Small intestine (tissue), 7 donors: ENCODE results near the gene PHACTR3. TPM values are rescaled to one million over a fixed set of nuclear protein-coding genes. Genes with fewer than 3 reads are reported as not detected.
"Not testable (repeated sequence)": the region's sequence is repeated elsewhere in the genome, so short reads cannot be mapped to it uniquely, and the experiment has no call there.

Experiments
- DNase-seq, 2 donors: peaks; one replicate each; pipeline versions ENCODE4 v3.0.0 to v3.0.0-alpha.2; 2013
- FAIRE-seq: peaks from 2 replicates; lab custom pipeline; 2012; peaks lifted over from hg19 to GRCh38; lab: Jason Lieb, UNC
- H3K27ac ChIP-seq, 3 donors: one replicate each; pipeline ENCODE4 v1.5.1; 2013; ENCODE audit warnings: low read length in 2 of 3, mild to moderate bottlenecking in 2 of 3, control low read depth in 1 of 3, inconsistent platforms in 1 of 3, low read depth in 1 of 3, moderate library complexity in 1 of 3
- H3K27me3 ChIP-seq, 3 donors: one replicate each; pipeline ENCODE4 v1.6.1; 2013; ENCODE audit warnings: low read length in 3 of 3, inconsistent platforms in 1 of 3; ENCODE audit not compliant: control insufficient read depth in 3 of 3, insufficient read depth in 3 of 3
- H3K36me3 ChIP-seq, 3 donors: one replicate each; pipeline ENCODE4 v1.6.1; 2013; ENCODE audit warnings: low read length in 3 of 3, inconsistent platforms in 1 of 3, low read depth in 1 of 3, mild to moderate bottlenecking in 1 of 3, moderate library complexity in 1 of 3; ENCODE audit not compliant: control insufficient read depth in 3 of 3, insufficient read depth in 2 of 3
- H3K4me1 ChIP-seq, 3 donors: one replicate each; pipeline ENCODE4 v1.6.1; 2013; ENCODE audit warnings: low read length in 2 of 3, inconsistent platforms in 1 of 3, low read depth in 1 of 3, mild to moderate bottlenecking in 1 of 3, moderate library complexity in 1 of 3; ENCODE audit not compliant: control insufficient read depth in 3 of 3, insufficient read depth in 2 of 3
- H3K4me3 ChIP-seq, 3 donors: one replicate each; pipeline ENCODE4 v1.5.1; 2013; ENCODE audit warnings: low read length in 3 of 3, control low read depth in 1 of 3, inconsistent platforms in 1 of 3, low read depth in 1 of 3, mild to moderate bottlenecking in 1 of 3, moderate library complexity in 1 of 3
- H3K9me3 ChIP-seq, 2 donors: one replicate each; pipeline ENCODE4 v1.6.1; 2013; ENCODE audit warnings: low read depth in 1 of 2, low read length in 1 of 2; ENCODE audit not compliant: control insufficient read depth in 2 of 2, insufficient read depth in 1 of 2
- WGBS, 3 donors: extraction: QIAGEN DNeasy Blood & Tissue Kit; methylation state at CpG; one replicate each; pipeline ENCODE4 v1.1.7; 2013; 5-methylcytosine and 5-hydroxymethylcytosine counted together
- polyA plus RNA-seq, 4 donors: library from polyadenylated mRNA; stranded (reverse) in 3 of 4; unstranded in 1 of 4; fragments of 200-250 nt in 3 of 4; fragments of 120-200 nt in 1 of 4; gene quantifications; one replicate each; pipeline versions ENCODE4 v1.2.1 to v1.2.3, GENCODE V29; 2013
- donor health status: healthy with polysubstance abuse.
- donor health status: control.
- donor health status: control.
- donor health status: Bipolar disorder and iron deficiency.
- donor health status: healthy.

The PHACTR3 gene
- polyA plus RNA-seq, 4 donors = 1.9 to 7.1 (median 4.9) TPM

DNA sequence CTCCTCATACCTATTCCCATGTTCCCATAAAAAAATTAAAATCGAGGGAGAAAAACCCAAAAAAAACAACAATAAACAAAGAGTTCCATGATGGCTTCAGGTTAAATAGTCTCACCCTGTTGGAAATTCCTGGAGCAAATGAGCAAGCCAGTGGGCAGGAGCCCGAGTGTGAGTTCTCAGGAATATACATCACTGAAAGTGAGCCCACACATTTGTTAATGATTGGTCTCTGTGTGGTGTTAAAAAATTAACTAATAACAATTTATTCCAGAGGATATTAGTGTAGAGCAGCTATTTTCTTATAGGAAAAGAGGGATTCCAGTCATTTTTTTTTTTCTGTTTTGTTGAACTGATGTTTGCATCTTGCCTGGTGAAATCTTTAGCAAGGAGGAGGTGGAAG, 12.9 kb downstream of the PHACTR3 start:
- Histone ChIP-seq H3K36me3 (no peaks in the 10 kb centered on the region), H3K27ac (no peak overlapping the region), H3K4me1 (no peaks in the 10 kb centered on the region), H3K4me3 (no peak overlapping the region), H3K9me3 (no peaks in the 10 kb centered on the region), H3K27me3 (peaks cover 0 to 4% (median 0%) of the 10 kb centered on the region in 3 donors)
- WGBS, 3 donors = 48 to 70% (median 52%) methylated on average over 2 of the region's 2 CpGs
- FAIRE-seq (no peak), DNase-seq (no peak)

DNA sequence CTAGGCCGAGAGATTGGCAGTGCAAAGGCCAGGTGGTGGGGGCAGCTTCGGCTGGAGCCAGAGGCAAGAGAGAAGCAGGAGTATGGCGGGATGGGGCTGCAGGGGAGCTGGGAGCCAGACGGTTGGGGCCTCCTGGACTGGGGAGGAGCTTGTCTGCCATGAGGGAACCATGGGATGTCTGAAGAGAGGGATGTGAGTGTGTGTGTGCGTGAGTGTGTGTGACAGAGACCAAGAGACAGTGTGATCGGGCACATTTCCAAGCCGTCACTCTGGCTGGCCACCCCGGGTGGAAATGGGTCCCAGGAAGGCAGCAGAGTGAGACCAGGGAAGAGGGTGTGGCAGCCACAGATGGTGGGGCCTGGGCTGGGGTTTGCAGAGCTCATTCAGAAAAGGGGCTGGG, 13.8 kb downstream of the PHACTR3 start:
- FAIRE-seq (no peak), DNase-seq (no peak)
- no peaks in the 10 kb centered on the region for H3K9me3 ChIP-seq
- no peaks in the 10 kb centered on the region for H3K36me3 ChIP-seq
- H3K27me3 ChIP-seq = peaks cover 0 to 4% (median 0%) of the 10 kb centered on the region in 3 donors
- 53 to 63% (median 58%) methylated on average over 8 of the region's 8 CpGs for WGBS, 3 donors
- H3K27ac ChIP-seq = no peak overlapping the region
- no peak overlapping the region for H3K4me3 ChIP-seq
- no peaks in the 10 kb centered on the region for H3K4me1 ChIP-seq

DNA sequence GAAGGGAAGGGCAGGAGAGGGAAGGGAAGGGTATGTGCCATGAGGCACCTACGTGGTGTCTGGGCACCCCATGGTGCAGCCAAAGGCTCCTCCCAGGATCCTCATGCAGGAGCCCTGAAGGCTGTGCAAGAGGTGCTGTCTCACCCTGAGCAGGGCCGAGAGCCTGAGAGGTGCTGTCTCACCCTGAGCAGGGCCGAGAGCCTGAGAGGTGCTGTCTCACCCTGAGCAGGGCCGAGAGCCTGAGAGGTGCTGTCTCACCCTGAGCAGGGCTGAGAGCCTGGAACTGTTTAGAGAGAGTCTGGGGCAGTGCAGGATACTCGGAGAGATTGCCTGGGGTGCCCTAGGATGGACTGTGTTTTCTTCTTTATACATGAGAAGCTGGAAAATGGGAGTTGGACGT, 14.2 kb downstream of the PHACTR3 start:
- H3K4me3 ChIP-seq, H3K27ac ChIP-seq, DNase-seq, H3K27me3 ChIP-seq, H3K4me1 ChIP-seq, H3K9me3 ChIP-seq, FAIRE-seq, H3K36me3 ChIP-seq: not testable (repeated sequence)
- WGBS, 3 donors = 54 to 73% (median 56%) methylated on average over 6 of the region's 6 CpGs

DNA sequence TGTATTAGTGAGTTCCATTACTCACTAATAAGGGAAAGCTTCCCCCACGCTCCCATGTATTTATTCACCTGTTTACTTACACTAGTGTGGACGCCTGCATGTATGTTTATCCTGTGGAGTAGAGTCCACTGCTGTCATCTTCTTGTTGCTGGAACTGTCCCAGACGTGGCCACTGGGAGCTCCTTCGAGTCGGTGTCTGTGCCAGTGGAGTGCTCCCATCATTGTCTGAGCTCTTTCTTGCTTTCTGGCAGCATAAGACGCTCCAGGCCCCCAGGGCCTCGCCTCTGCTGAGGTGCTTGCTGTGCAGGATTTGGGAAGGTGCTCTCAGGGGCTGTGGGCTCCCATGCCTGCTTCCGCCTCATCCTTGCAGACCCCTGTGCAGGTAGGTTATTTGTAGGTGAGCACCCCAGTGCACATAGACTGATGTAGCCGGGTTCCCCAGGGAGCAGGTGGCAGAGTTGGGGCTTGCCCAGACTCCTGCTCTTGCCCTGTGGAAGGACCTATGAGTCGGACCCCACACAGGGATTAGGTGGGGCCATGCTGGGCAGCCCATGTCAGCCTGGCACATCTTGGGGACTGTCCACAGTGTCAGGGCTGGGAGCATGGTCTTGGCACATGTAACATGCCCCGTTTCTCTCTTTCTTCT, 16.6 kb downstream of the PHACTR3 start:
- no peaks in the 10 kb centered on the region for H3K4me1 ChIP-seq
- no peak overlapping the region for H3K4me3 ChIP-seq
- 50 to 62% (median 52%) methylated on average over 11 of the region's 11 CpGs for WGBS, 3 donors
- H3K36me3 ChIP-seq = no peaks in the 10 kb centered on the region
- no peaks in the 10 kb centered on the region for H3K9me3 ChIP-seq
- no peaks in the 10 kb centered on the region for H3K27me3 ChIP-seq
- no peak for FAIRE-seq
- H3K27ac ChIP-seq = no peak overlapping the region
- DNase-seq = no peak

DNA sequence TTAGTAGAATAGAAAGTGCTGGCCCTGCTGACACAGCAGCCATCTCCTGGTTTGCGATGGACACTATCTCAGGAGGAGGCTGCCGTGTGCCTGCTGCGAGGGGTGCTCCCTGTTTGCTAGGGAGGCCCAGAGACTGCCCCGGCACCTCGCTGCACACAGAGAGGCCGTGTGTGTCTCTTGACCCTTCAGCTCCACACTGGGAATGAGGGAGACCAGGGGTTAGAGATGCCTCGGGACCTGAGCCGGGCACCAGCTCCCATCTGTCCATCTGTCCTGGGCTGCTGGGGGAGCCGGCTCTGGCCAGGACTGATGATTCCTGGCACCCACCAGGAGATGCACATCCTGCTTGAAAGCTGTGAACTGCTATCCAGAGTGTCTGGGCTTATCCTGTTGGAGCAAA, 18.2 kb downstream of the PHACTR3 start:
- Histone ChIP-seq H3K36me3 (no peaks in the 10 kb centered on the region), H3K4me3 (no peak overlapping the region), H3K9me3 (no peaks in the 10 kb centered on the region), H3K4me1 (no peaks in the 10 kb centered on the region), H3K27me3 (no peaks in the 10 kb centered on the region), H3K27ac (no peak overlapping the region)
- FAIRE-seq (no peak), DNase-seq (no peak)
- WGBS, 3 donors = 74 to 82% (median 82%) methylated on average over 9 of the region's 9 CpGs

DNA sequence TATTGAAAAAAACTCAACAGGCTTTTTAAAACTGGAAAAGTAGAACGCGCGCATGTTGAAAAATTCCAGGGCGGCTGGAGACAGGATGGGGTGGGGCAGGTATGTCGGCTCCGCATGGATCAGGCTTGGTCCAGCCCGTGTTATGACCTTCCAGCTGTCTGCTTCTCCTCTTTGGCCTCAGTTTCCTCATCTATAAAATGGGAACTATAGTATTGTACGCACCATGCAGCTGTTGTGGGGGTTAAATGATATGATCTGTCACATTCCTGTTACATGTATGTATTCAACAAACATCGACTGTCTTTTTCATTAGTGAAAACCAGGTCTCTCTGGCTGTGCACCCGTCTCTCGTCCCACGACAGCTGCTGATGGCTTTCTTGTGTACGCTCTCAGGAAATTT, 18.8 kb downstream of the PHACTR3 start:
- 81 to 83% (median 82%) methylated on average over 13 of the region's 13 CpGs for WGBS, 3 donors
- no peaks in the 10 kb centered on the region for H3K27me3 ChIP-seq
- no peak overlapping the region for H3K27ac ChIP-seq
- H3K4me3 ChIP-seq = no peak overlapping the region
- no peak for FAIRE-seq
- no peaks in the 10 kb centered on the region for H3K9me3 ChIP-seq
- DNase-seq = no peak
- H3K4me1 ChIP-seq = no peaks in the 10 kb centered on the region
- H3K36me3 ChIP-seq = no peaks in the 10 kb centered on the region

DNA sequence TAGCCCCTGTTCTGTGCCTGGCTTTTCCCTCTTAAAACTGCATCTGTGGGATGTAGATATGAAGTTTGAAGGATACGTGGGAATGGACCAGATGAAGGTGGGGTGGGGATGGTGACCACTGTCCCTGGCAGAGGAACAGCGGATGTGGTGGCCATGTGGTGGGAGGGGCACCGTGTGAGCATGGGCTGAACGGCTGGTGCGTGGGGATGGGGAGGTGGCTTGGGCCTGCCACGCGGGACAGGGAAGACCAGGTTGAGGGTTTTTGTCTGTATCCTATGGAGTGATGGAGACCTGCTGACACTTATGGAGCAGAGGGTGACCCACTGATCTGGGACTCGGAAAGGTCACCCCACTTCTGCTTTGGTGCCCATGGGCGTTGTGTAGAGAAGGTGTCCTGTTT, 19.2 kb downstream of the PHACTR3 start:
- Histone ChIP-seq H3K27me3 (no peaks in the 10 kb centered on the region), H3K9me3 (no peaks in the 10 kb centered on the region), H3K36me3 (no peaks in the 10 kb centered on the region), H3K4me3 (no peak overlapping the region), H3K4me1 (no peaks in the 10 kb centered on the region), H3K27ac (no peak overlapping the region)
- DNase-seq (no peak), FAIRE-seq (no peak)
- 81 to 85% (median 83%) methylated on average over 9 of the region's 9 CpGs for WGBS, 3 donors

DNA sequence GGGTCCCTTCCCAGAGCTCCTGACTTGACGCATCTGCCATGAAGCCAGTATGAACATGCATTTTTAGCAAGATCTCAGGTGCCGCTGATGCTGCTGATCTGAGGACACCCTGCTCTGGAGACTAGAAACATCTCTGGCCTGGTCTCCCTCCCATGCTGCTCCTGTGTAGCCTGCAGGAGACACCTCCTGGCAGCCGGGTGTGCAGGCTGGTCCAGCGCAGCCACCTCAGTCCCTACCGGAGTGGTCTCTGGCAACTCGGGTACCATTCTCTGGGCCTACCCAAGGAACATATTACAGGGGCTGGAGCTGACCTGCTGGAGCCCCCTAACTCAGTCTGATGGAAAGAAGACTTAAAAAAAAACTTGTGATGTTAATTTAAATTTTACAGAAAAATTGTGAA, 20.1 kb downstream of the PHACTR3 start:
- H3K4me3 ChIP-seq = no peak overlapping the region
- no peaks in the 10 kb centered on the region for H3K27me3 ChIP-seq
- 78 to 91% (median 85%) methylated on average over 6 of the region's 6 CpGs for WGBS, 3 donors
- no peaks in the 10 kb centered on the region for H3K9me3 ChIP-seq
- H3K36me3 ChIP-seq = no peaks in the 10 kb centered on the region
- H3K27ac ChIP-seq = no peak overlapping the region
- DNase-seq = no peak
- H3K4me1 ChIP-seq = no peaks in the 10 kb centered on the region
- no peak for FAIRE-seq
